HG02623 (cell line): ENCODE data around the gene PPP2R5D.

ENCODE experiments used
- ATAC-seq: cut with Tn5 transposase; IDR thresholded peaks from one replicate; pipeline ENCODE4 v1.9.1; 2021; ENCODE audit warnings: moderate library complexity; ENCODE audit not compliant: unreplicated experiment

PPP2R5D gene

GRCh38 chr6:43053545-43054205, 69.3 kb downstream of the PPP2R5D start, which contains the start of gene CUL7:
TSS of gene CUL7 (minus strand) at chr6:43053851. CDS start at chr6:43052788, 1,063 bp downstream.
- peak; percentile 88 for ATAC-seq

GRCh38 chr6:43054206-43054943, 70.0 kb downstream of the PPP2R5D start:
- ATAC-seq: no peak

- no peak for ATAC-seq
Measured at GRCh38 chr6:43055966-43056365, 71.6 kb downstream of the PPP2R5D start.

GRCh38 chr6:43058531-43058930, 74.2 kb downstream of the PPP2R5D start:
- ATAC-seq: no peak

GRCh38 chr6:43059168-43060033, 75.0 kb downstream of the PPP2R5D start, which contains the start of the genes KLC4 and MRPL2:
TSS of gene KLC4 (plus strand) at chr6:43059631. CDS start at chr6:43061336, 1,705 bp downstream.
TSS of gene MRPL2 (minus strand) at chr6:43059434. CDS start at chr6:43059381, 53 bp downstream.
- peak; percentile 87 for ATAC-seq

- no peak for ATAC-seq
Measured at GRCh38 chr6:43060034-43060754, 75.8 kb downstream of the PPP2R5D start.

GRCh38 chr6:43060755-43061633, 76.6 kb downstream of the PPP2R5D start:
- ATAC-seq: no peak

GRCh38 chr6:43061861-43062260, 77.5 kb downstream of the PPP2R5D start:
- ATAC-seq: no peak
